Keratinocyte (primary cell): ENCODE results near the gene TIAM1. TPM values are rescaled to one million over a fixed set of nuclear protein-coding genes. Genes with fewer than 3 reads are reported as not detected.

Source experiments
- DNase-seq: peaks from one replicate; pipeline ENCODE4 v3.0.0-alpha.2; 2011; ENCODE audit warnings: low read depth, missing footprints, low spot score
- FAIRE-seq: peaks from 2 replicates; lab custom pipeline; 2011; peaks lifted over from hg19 to GRCh38; lab: Jason Lieb, UNC
- H2AFZ ChIP-seq: 2 replicates; pipeline ENCODE4 v1.6.0; 2012; ENCODE audit warnings: low read length, control low read depth, inconsistent platforms; ENCODE audit not compliant: control insufficient read depth
- H3K27ac ChIP-seq: 2 replicates; pipeline ENCODE4 v1.5.1; 2011; ENCODE audit warnings: low read length; ENCODE audit not compliant: control insufficient read depth, insufficient read depth
- H3K27me3 ChIP-seq: 3 replicates; pipeline ENCODE4 v1.6.0; 2011; ENCODE audit warnings: low read length; ENCODE audit not compliant: control insufficient read depth, insufficient read depth; ENCODE audit errors: extremely low read depth
- H3K36me3 ChIP-seq, 2 experiments: 2 replicates in 1 of 2; 3 replicates in 1 of 2; pipeline ENCODE4 v1.5.1; 2011; ENCODE audit warnings: low read length in 2 of 2, mild to moderate bottlenecking in 1 of 2; ENCODE audit not compliant: control insufficient read depth in 2 of 2, insufficient read depth in 2 of 2; ENCODE audit errors: extremely low read depth in 1 of 2
- H3K4me1 ChIP-seq: 3 replicates; pipeline ENCODE4 v1.5.1; 2011; ENCODE audit warnings: low read length; ENCODE audit not compliant: control insufficient read depth, insufficient read depth; ENCODE audit errors: extremely low read depth
- H3K4me2 ChIP-seq: 3 replicates; pipeline ENCODE4 v1.6.0; 2011; ENCODE audit warnings: low read depth, low read length; ENCODE audit not compliant: control insufficient read depth, insufficient read depth; ENCODE audit errors: extremely low read depth
- H3K4me3 ChIP-seq, 3 experiments: fragments of 200-600 bp in 1 of 3; sonication (generic) in 1 of 3; 2 replicates in 2 of 3; 3 replicates in 1 of 3; pipeline ENCODE4 v1.5.1; 2011 to 2016; ENCODE audit warnings: low read length in 3 of 3, mild to moderate bottlenecking in 3 of 3, control low read depth in 2 of 3, inconsistent platforms in 1 of 3, low read depth in 1 of 3, mixed read lengths in 1 of 3, mixed run types in 1 of 3, moderate library complexity in 1 of 3; ENCODE audit not compliant: control insufficient read depth in 2 of 3, insufficient read depth in 2 of 3; ENCODE audit errors: extremely low read depth in 1 of 3
- H3K79me2 ChIP-seq: 2 replicates; pipeline ENCODE4 v1.6.0; 2012; ENCODE audit warnings: low read length; ENCODE audit not compliant: control insufficient read depth, insufficient read depth
- H3K9ac ChIP-seq: 3 replicates; pipeline ENCODE4 v1.6.0; 2011; ENCODE audit warnings: low read length; ENCODE audit not compliant: control insufficient read depth, insufficient read depth; ENCODE audit errors: extremely low read depth
- H3K9me1 ChIP-seq: 3 replicates; pipeline ENCODE4 v1.6.0; 2011; ENCODE audit warnings: low read length; ENCODE audit not compliant: control insufficient read depth, insufficient read depth; ENCODE audit errors: extremely low read depth
- H3K9me3 ChIP-seq: 2 replicates; pipeline ENCODE4 v1.5.1; 2012; ENCODE audit warnings: low read depth, low read length; ENCODE audit not compliant: control insufficient read depth
- H4K20me1 ChIP-seq: 3 replicates; pipeline ENCODE4 v1.6.0; 2011; ENCODE audit warnings: low read length; ENCODE audit not compliant: control insufficient read depth, insufficient read depth; ENCODE audit errors: extremely low read depth
- EZH2 ChIP-seq: IDR thresholded peaks from one replicate; pipeline ENCODE4 v1.6.1; 2012; ENCODE audit warnings: inconsistent platforms, mild to moderate bottlenecking, low read length, moderate library complexity
- dilution Hi-C: fragments of 300-500 bp; cut with MboI; formaldehyde crosslinking; loops from one replicate; pipeline ENCODE4 v1.7.0; 2020; ENCODE audit warnings: low sequenced_read_pairs; ENCODE audit not compliant: extremely low pct_ligation_motif_present
- polyA plus RNA-seq, 5 experiments: library from polyadenylated mRNA; depleted of rRNA in 3 of 5; stranded (reverse) in 3 of 5; stranded (forward) in 1 of 5; unstranded in 1 of 5; fragments of >200 nt; gene quantifications; 1 replicate in 1 of 5; 2 replicates in 3 of 5; 3 replicates in 1 of 5; pipeline versions ENCODE4 v1.2.1 to v1.2.3, GENCODE V29; 2011 to 2012; ENCODE audit warnings: missing spikeins in 2 of 5, low read depth in 1 of 5, low replicate concordance in 1 of 5
- TF ChIP-seq, protein P1 (sequence below), 3 experiments: IDR thresholded peaks in 1 of 3; conservative IDR thresholded peaks in 1 of 3; optimal IDR thresholded peaks in 1 of 3; 2 replicates in 2 of 3; 3 replicates in 1 of 3; pipeline versions ENCODE3 to v1.5.1; 2011; ENCODE audit warnings: low read length in 3 of 3, mild to moderate bottlenecking in 3 of 3, moderate library complexity in 2 of 3, control low read depth in 1 of 3, inconsistent platforms in 1 of 3; ENCODE audit not compliant: insufficient read depth in 2 of 3; ENCODE audit errors: extremely low read depth in 1 of 3

Gene TIAM1
- polyA plus RNA-seq, 1 donor (not counting 4 experiments of a cell fraction or from before 2014, with no cell fraction given): 8.3 TPM

DNA sequence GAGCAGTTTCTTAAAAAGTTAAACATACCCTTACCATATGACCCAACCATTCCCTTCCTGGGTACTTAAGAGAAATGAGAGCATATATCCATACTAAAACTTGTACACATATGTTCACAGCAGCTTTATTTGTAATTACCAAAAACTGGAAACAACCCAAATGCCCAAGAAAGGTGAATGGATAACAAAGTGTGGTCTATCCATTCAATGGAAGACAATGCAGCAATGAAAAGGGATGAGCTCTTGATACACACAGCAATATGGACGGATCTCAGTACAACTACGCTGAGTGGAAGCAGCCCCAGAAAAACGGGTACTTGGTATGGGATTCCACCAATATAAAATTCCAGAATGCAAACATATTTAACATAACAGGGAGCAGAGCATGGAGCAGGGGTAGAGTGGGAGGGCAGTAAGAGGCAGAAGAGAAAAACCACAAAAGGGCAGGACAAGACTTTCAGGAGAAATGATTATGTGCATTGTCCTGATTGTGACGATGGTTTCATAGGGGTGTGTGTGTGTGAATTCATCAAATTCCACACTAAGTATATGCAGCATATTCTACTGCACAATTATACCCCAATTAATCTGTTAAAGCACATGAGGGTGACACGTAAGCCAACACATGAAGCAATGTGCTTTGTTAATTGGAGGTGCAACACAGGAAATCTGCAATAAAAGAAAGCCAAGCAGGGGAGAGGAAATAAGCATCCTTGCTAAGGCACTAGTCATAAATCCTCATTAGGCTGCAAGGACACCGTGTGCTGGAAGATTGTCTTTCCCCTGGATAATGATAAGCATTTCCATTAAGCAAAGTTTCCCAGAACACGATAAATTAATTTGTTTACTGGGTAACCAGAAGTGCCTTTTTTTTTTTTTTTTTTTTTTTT lies 192.7 kb downstream of the TIAM1 start:
- Histone ChIP-seq H3K9me3 (no peaks in the 10 kb centered on the region), H4K20me1 (no peaks in the 10 kb centered on the region), H2AFZ (no peak overlapping the region), H3K79me2 (no peaks in the 10 kb centered on the region), H3K9me1 (no peaks in the 10 kb centered on the region), H3K4me3 (no peak overlapping the region), H3K4me2 (no peak overlapping the region), H3K27me3 (no peaks in the 10 kb centered on the region), H3K36me3 (peaks cover 0 to 3% of the 10 kb centered on the region in 2 experiments), H3K9ac (no peak overlapping the region), H3K27ac (no peak overlapping the region), H3K4me1 (no peaks in the 10 kb centered on the region)
- dilution Hi-C loops: no loop called here
- no peak for TF ChIP-seq EZH2
- TF ChIP-seq, protein P1, sequence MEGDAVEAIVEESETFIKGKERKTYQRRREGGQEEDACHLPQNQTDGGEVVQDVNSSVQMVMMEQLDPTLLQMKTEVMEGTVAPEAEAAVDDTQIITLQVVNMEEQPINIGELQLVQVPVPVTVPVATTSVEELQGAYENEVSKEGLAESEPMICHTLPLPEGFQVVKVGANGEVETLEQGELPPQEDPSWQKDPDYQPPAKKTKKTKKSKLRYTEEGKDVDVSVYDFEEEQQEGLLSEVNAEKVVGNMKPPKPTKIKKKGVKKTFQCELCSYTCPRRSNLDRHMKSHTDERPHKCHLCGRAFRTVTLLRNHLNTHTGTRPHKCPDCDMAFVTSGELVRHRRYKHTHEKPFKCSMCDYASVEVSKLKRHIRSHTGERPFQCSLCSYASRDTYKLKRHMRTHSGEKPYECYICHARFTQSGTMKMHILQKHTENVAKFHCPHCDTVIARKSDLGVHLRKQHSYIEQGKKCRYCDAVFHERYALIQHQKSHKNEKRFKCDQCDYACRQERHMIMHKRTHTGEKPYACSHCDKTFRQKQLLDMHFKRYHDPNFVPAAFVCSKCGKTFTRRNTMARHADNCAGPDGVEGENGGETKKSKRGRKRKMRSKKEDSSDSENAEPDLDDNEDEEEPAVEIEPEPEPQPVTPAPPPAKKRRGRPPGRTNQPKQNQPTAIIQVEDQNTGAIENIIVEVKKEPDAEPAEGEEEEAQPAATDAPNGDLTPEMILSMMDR (optimal IDR thresholded peaks at IDR 0.05 in 1 of 3, IDR thresholded peaks at IDR 0.05 in 1 of 3, conservative IDR thresholded peaks at IDR 0.05 in 1 of 3; ENCODE audit: extremely low read depth in 1 of 3, insufficient read depth in 2 of 3, low read length in 3 of 3): no peak
- FAIRE-seq (no peak), DNase-seq (no peak)

DNA sequence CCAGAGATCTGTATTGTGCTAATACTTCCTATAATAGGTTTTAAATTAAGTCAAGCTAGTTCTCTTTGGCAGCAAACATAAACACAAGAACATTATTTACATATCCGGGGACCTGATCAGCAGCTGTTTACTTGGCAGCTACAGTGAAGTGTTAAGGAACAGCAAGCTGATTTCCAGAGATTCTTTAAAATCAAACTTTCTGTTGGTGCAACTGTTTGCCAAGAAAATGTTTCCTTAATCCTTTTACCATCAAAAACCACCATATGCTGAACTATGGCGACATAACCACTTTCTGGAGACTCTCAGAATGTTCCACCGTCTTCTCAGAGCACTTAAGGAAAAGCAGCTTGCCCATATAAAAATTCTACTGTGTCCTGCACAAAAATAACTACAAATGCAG lies 198.8 kb downstream of the TIAM1 start:
- Histone ChIP-seq H3K27ac (no peak overlapping the region), H3K79me2 (no peaks in the 10 kb centered on the region), H3K4me1 (no peaks in the 10 kb centered on the region), H3K27me3 (no peaks in the 10 kb centered on the region), H2AFZ (no peak overlapping the region), H3K9me3 (no peaks in the 10 kb centered on the region), H3K9ac (no peak overlapping the region), H3K9me1 (no peaks in the 10 kb centered on the region), H4K20me1 (no peaks in the 10 kb centered on the region), H3K4me3 (no peak overlapping the region), H3K4me2 (no peak overlapping the region), H3K36me3 (peaks cover 0 to 2% of the 10 kb centered on the region in 2 experiments)
- no peak for FAIRE-seq
- dilution Hi-C loops: no loop called here
- TF ChIP-seq, protein P1 (optimal IDR thresholded peaks at IDR 0.05 in 1 of 3, IDR thresholded peaks at IDR 0.05 in 1 of 3, conservative IDR thresholded peaks at IDR 0.05 in 1 of 3; ENCODE audit: extremely low read depth in 1 of 3, insufficient read depth in 2 of 3, low read length in 3 of 3): no peak
- TF ChIP-seq EZH2: no peak
- no peak for DNase-seq
